Glutamatergic neuron (in vitro differentiated cells): ENCODE measurements around the gene PEX14. TPM values are rescaled to one million over a fixed set of nuclear protein-coding genes. Genes with fewer than 3 reads are reported as not detected.

Experiments used
- DNase-seq: peaks from one replicate; pipeline ENCODE4 v3.0.0; 2022
- H3K27ac Mint-ChIP-seq: one replicate; pipeline ENCODE4 v1.8.0; 2020; ENCODE audit warnings: mild to moderate bottlenecking, mixed read lengths, inconsistent platforms; ENCODE audit not compliant: unreplicated experiment
- H3K27me3 Mint-ChIP-seq: one replicate; pipeline ENCODE4 v1.8.0; 2020; ENCODE audit warnings: mild to moderate bottlenecking, moderate library complexity, mixed read lengths, inconsistent platforms; ENCODE audit not compliant: unreplicated experiment
- H3K36me3 Mint-ChIP-seq: one replicate; pipeline ENCODE4 v1.8.0; 2020; ENCODE audit warnings: mild to moderate bottlenecking, mixed read lengths, inconsistent platforms; ENCODE audit not compliant: unreplicated experiment
- H3K4me1 Mint-ChIP-seq: one replicate; pipeline ENCODE4 v1.8.0; 2020; ENCODE audit warnings: mild to moderate bottlenecking, low read depth, mixed read lengths, inconsistent platforms; ENCODE audit not compliant: unreplicated experiment
- H3K4me3 Mint-ChIP-seq: one replicate; pipeline ENCODE4 v1.8.0; 2020; ENCODE audit warnings: mild to moderate bottlenecking, mixed read lengths, inconsistent platforms; ENCODE audit not compliant: unreplicated experiment
- H3K9me3 Mint-ChIP-seq: one replicate; pipeline ENCODE4 v1.8.0; 2020; ENCODE audit warnings: mild to moderate bottlenecking, moderate library complexity, mixed read lengths, inconsistent platforms; ENCODE audit not compliant: unreplicated experiment
- CTCF ChIP-seq: fragments of 200-600 bp; sonication (generic); IDR thresholded peaks from one replicate; pipeline ENCODE4 v1.5.0; 2021; ENCODE audit not compliant: partially characterized antibody, unreplicated experiment
- total RNA-seq: library from RNA; stranded (reverse); fragmentation: NEBNext Ultra II Directional; extraction: Animal tissue kit (Norgen Biotek cat#: 25700); gene quantifications from one replicate; pipeline ENCODE4 v1.2.1, GENCODE V29; 2021; ENCODE audit not compliant: unreplicated experiment

The PEX14 gene
- total RNA-seq, 1 donor from 2014 or later, result 25.8 TPM

DNA sequence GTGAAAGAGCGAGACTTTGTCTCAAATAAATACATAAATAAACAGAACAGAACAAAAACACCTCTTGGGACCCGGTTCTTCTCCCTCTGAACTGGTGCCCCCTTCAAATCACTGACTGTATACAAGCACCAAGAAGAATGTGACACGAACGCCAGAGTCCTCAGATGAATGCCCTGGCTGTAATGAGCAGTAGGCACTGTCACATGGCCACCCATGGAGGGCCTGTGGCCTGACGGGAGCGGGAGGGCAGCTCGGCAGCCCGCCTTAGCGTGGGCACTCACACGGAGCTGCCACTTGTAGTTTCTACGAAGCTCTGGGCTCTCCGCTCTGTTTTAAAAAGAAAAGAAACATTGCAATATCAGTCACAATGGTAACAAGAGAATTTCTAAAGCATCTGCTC, 146.0 kb downstream of the PEX14 start:
- no peak for DNase-seq
- Mint-ChIP-seq H3K4me3 (no peak overlapping the region), H3K4me1 (peaks cover 6% of the 10 kb centered on the region), H3K27ac (no peak overlapping the region), H3K36me3 (no peaks in the 10 kb centered on the region), H3K27me3 (peaks cover 6% of the 10 kb centered on the region), H3K9me3 (peaks cover 4% of the 10 kb centered on the region)
- TF ChIP-seq CTCF, result no peak

DNA sequence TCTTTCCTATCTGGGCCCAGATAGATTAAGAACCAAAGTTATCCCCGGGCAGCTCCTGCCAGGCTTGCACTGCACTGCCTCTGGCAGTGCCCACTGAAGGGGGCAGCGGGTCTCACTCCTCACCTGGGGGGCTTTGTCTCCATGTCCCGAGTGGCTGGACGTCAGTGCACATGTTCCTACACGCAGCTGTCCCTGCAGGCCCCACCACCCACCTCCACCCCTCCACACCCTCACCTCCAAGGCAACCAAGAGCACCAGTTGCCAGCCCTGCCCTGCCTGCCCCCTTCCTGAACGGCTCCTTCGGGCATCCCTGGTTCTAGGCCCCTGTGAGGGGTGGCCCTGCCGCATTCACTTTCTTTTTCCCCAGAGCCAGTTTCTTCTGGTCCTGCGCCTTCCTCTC, 147.2 kb downstream of the PEX14 start:
- DNase-seq, result no peak
- H3K9me3 Mint-ChIP-seq, result peaks cover 4% of the 10 kb centered on the region
- TF ChIP-seq CTCF, result no peak
- H3K27me3 Mint-ChIP-seq, result peaks cover 8% of the 10 kb centered on the region
- H3K4me1 Mint-ChIP-seq, result peaks cover 14% of the 10 kb centered on the region
- H3K4me3 Mint-ChIP-seq, result no peak overlapping the region
- no peak overlapping the region for H3K27ac Mint-ChIP-seq
- H3K36me3 Mint-ChIP-seq, result no peaks in the 10 kb centered on the region

DNA sequence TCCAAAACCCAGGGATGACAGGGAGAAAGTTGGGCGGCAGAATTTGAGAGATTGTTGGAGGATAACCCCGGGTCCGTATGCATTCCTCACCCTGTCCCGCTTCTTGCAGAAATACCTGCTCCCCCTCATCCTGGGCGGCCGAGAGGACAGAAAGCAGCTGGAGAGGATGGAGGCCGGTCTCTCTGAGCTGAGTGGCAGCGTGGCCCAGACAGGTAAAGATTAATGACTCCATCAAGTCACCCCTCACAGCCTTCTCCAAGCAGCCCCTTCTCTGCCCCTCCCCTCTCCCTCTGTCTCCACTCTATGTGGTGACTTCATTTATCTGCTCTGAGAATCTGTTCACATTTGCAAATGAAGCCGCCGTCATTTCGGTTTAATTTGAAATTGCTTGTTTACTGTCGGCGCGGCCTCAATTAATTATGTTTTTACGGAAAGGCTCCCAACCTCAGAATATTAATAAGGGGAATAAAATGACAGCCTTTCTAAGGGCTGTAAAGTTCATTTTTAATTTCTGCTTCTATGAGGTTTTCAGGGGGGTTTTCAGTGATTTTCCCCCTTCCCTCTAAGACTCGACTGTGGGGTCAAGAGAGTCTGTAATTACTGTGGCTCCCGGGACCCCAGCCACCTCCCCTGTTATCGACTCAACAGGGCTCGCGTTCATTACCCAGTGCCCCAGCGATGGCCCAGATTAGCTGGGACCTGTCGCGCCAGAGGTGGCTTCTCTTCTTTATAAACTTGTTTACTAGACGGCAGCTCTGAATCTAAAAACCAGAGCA, 148.3 kb downstream of the PEX14 start:
- peaks cover 4% of the 10 kb centered on the region for H3K9me3 Mint-ChIP-seq
- no peak for TF ChIP-seq CTCF
- H3K4me1 Mint-ChIP-seq, result peaks cover 14% of the 10 kb centered on the region
- no peak overlapping the region for H3K27ac Mint-ChIP-seq
- no peaks in the 10 kb centered on the region for H3K36me3 Mint-ChIP-seq
- DNase-seq, result no peak
- H3K27me3 Mint-ChIP-seq, result peaks cover 7% of the 10 kb centered on the region
- no peak overlapping the region for H3K4me3 Mint-ChIP-seq

GRCh38 chr1:10623686-10624145, 149.0 kb downstream of the PEX14 start:
- TF ChIP-seq CTCF, result no peak
- H3K27me3 Mint-ChIP-seq, result peaks cover 7% of the 10 kb centered on the region
- H3K4me1 Mint-ChIP-seq, result peaks cover 14% of the 10 kb centered on the region
- no peak overlapping the region for H3K27ac Mint-ChIP-seq
- no peaks in the 10 kb centered on the region for H3K36me3 Mint-ChIP-seq
- no peak for DNase-seq
- no peak overlapping the region for H3K4me3 Mint-ChIP-seq
- peaks cover 4% of the 10 kb centered on the region for H3K9me3 Mint-ChIP-seq

- Mint-ChIP-seq H3K27ac (no peak overlapping the region), H3K9me3 (peaks cover 4% of the 10 kb centered on the region)
Measured at GRCh38 chr1:10624256-10625050, 149.7 kb downstream of the PEX14 start.

More at GRCh38 chr1:10624256-10625050, 149.7 kb downstream of the PEX14 start:
- no peak overlapping the region for H3K4me3 Mint-ChIP-seq
- no peaks in the 10 kb centered on the region for H3K36me3 Mint-ChIP-seq
- DNase-seq, result no peak
- H3K4me1 Mint-ChIP-seq, result peaks cover 14% of the 10 kb centered on the region
- TF ChIP-seq CTCF, result no peak
- peaks cover 7% of the 10 kb centered on the region for H3K27me3 Mint-ChIP-seq
